ENCODE results near the gene CETN3. TPM values are rescaled to one million over a fixed set of nuclear protein-coding genes. Genes with fewer than 3 reads are reported as not detected.

The CETN3 gene
- total and polyA plus RNA-seq, 2 of the 13 experiments (the other 11 are each of a cell fraction or from before 2014, with no cell fraction given): 15.4 to 71.5 TPM

DNA sequence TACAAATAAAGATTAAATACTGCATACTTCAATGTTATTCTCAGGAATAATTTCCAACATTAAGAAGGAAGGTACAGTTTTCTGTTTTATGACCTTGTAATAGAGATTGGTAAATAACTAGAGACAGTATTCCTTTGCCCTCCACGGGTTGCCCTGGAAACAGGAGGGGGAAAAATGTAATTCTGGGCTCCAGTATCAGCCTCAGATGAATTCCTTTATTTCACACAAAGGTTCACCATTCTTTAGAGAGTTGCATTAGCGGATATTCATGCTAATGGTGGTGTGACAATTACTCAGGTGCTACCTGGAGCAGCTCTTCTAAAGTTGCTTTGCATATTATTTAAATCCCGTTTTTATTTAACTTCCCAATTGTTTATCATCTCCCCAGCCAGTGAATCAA is 42.6 kb downstream of the CETN3 start:
- Histone ChIP-seq H3K79me2 (ENCODE audit: insufficient read depth, low read length) (no peaks in the 10 kb centered on the region), H3K9me3 (ENCODE audit: low read length) (no peaks in the 10 kb centered on the region), H3K9ac (ENCODE audit: insufficient read depth, low read depth, low read length) (no peak overlapping the region), H2AFZ (ENCODE audit: low read length) (no peak overlapping the region), H3K27ac (ENCODE audit: extremely low read length, insufficient read depth, low read length) (no peak overlapping the region), H4K20me1 (ENCODE audit: insufficient read depth, low read length) (no peaks in the 10 kb centered on the region), H3K27me3 (ENCODE audit: control insufficient read depth in 1 of 2, insufficient read depth in 2 of 2, low read length in 2 of 2) (no peaks in the 10 kb centered on the region; a peak in 1 of 5 replicates), H3K36me3 (replicated peaks in 1 of 2; ENCODE audit: control insufficient read depth in 1 of 2, insufficient read depth in 2 of 2, low read length in 2 of 2) (no peaks in the 10 kb centered on the region), H3K4me3 (replicated peaks in 1 of 3; ENCODE audit: insufficient read depth in 1 of 3, low read depth in 2 of 3, low read length in 3 of 3) (no peak overlapping the region), H3K4me1 (ENCODE audit: insufficient read depth, low read length) (no peaks in the 10 kb centered on the region), H3K4me2 (ENCODE audit: low read depth, low read length) (no peak overlapping the region)
- BruUV-seq (replicated peaks): no TSS peak
- ATAC-seq: no peak
- intact Hi-C loops (cut with micrococcal nuclease; ENCODE audit: unreplicated experiment) (no loop called here), in situ Hi-C loops (cut with HindIII; ENCODE audit: extremely low pct_ligation_motif_present, low pct_unique_long_range_greater_than_20kb) (no loop called here)
- DNase-seq (ENCODE audit: low spot score): no peak
- no peak for FAIRE-seq
- ChIA-PET POLR2A (no interaction called here), CTCF (ENCODE audit: low intra/inter-chr PET ratio, low total read pairs) (no interaction called here)
- WGBS (ENCODE audit: low lambda C conversion rate): 2% methylated on average over 3 of the region's 3 CpGs
- TF ChIP-seq, protein P1, sequence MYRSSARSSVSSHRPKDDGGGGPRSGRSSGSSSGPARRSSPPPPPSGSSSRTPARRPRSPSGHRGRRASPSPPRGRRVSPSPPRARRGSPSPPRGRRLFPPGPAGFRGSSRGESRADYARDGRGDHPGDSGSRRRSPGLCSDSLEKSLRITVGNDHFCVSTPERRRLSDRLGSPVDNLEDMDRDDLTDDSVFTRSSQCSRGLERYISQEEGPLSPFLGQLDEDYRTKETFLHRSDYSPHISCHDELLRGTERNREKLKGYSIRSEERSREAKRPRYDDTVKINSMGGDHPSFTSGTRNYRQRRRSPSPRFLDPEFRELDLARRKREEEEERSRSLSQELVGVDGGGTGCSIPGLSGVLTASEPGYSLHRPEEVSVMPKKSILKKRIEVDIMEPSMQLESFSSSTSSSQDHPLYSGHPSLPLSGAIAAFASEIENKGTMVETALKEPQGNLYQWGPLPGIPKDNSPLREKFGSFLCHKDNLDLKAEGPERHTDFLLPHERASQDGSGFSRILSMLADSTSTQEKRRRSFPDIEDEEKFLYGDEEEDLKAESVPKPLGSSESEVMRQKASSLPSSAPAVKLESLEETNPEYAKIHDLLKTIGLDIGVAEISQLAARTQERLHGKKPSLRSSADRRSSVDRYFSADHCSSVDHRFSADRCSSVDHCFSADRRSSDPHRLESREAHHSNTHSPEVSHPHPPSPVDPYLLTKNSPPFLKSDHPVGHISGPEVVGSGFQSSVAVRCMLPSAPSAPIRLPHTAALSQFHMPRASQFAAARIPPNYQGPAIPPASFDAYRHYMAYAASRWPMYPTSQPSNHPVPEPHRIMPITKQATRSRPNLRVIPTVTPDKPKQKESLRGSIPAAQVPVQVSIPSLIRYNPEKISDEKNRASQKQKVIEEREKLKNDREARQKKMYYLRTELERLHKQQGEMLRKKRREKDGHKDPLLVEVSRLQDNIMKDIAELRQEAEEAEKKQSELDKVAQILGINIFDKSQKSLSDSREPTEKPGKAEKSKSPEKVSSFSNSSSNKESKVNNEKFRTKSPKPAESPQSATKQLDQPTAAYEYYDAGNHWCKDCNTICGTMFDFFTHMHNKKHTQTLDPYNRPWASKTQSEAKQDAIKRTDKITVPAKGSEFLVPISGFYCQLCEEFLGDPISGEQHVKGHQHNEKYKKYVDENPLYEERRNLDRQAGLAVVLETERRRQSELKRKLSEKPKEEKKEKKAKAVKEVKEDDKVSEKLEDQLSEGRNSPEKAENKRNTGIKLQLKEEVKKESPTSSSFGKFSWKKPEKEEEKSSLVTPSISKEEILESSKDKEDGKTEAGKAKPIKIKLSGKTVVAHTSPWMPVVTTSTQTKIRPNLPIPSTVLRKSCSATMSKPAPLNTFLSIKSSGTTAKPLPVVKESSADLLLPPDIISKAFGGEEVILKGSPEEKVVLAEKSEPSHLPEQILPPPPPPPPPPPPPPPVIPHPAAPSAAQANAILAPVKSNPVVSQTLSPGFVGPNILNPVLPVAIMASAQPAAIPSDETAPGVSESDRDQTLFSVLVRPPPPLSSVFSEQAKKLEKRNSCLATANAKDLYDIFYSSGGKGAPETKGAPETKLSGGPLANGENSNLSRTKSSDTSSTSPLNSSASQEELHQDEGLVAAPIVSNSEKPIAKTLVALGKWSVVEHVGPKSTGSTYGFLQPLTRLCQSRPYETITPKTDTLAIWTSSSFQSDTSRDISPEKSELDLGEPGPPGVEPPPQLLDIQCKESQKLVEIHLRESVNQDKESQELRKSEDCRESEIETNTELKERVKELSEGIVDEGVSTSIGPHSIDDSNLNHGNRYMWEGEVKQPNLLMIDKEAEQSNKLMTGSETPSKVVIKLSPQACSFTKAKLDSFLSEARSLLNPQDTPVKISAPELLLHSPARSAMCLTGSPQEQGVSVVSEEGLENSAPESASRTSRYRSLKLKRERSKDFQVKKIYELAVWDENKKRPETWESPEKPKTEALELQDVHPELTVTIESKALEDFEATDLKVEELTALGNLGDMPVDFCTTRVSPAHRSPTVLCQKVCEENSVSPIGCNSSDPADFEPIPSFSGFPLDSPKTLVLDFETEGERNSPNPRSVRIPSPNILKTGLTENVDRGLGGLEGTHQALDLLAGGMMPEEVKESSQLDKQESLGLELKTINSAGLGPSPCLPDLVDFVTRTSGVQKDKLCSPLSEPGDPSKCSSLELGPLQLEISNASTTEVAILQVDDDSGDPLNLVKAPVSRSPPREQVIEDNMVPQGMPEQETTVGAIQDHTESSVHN (CRISPR knock-in tag; IDR thresholded peaks at IDR 0.05): no peak
- TF ChIP-seq ZNF678 (CRISPR knock-in tag; IDR thresholded peaks at IDR 0.05): no peak
- TF ChIP-seq, protein P2, sequence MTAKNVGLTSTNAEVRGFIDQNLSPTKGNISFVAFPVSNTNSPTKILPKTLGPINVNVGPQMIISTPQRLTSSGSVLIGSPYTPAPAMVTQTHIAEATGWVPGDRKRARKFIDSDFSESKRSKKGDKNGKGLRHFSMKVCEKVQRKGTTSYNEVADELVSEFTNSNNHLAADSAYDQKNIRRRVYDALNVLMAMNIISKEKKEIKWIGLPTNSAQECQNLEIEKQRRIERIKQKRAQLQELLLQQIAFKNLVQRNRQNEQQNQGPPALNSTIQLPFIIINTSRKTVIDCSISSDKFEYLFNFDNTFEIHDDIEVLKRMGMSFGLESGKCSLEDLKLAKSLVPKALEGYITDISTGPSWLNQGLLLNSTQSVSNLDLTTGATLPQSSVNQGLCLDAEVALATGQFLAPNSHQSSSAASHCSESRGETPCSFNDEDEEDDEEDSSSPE (CRISPR knock-in tag; IDR thresholded peaks at IDR 0.05): no peak
- TF ChIP-seq CEBPG (CRISPR knock-in tag; IDR thresholded peaks at IDR 0.05): no peak
- TF ChIP-seq, protein P3, sequence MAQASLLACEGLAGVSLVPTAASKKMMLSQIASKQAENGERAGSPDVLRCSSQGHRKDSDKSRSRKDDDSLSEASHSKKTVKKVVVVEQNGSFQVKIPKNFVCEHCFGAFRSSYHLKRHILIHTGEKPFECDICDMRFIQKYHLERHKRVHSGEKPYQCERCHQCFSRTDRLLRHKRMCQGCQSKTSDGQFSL (CRISPR knock-in tag; IDR thresholded peaks at IDR 0.05): no peak
- TF ChIP-seq ZFP1 (CRISPR knock-in tag; IDR thresholded peaks at IDR 0.05): no peak
- no peak for TF ChIP-seq PRMT3 (CRISPR knock-in tag; IDR thresholded peaks at IDR 0.05; ENCODE audit: borderline replicate concordance, low read depth)
- TF ChIP-seq ZNF577 (CRISPR knock-in tag; IDR thresholded peaks at IDR 0.05; ENCODE audit: borderline replicate concordance, low read depth): no peak
- no peak for TF ChIP-seq ZNF430 (CRISPR knock-in tag; IDR thresholded peaks at IDR 0.05)
- no peak for TF ChIP-seq ZNF256 (CRISPR knock-in tag; conservative IDR thresholded peaks at IDR 0.05)
- TF ChIP-seq, protein P4, sequence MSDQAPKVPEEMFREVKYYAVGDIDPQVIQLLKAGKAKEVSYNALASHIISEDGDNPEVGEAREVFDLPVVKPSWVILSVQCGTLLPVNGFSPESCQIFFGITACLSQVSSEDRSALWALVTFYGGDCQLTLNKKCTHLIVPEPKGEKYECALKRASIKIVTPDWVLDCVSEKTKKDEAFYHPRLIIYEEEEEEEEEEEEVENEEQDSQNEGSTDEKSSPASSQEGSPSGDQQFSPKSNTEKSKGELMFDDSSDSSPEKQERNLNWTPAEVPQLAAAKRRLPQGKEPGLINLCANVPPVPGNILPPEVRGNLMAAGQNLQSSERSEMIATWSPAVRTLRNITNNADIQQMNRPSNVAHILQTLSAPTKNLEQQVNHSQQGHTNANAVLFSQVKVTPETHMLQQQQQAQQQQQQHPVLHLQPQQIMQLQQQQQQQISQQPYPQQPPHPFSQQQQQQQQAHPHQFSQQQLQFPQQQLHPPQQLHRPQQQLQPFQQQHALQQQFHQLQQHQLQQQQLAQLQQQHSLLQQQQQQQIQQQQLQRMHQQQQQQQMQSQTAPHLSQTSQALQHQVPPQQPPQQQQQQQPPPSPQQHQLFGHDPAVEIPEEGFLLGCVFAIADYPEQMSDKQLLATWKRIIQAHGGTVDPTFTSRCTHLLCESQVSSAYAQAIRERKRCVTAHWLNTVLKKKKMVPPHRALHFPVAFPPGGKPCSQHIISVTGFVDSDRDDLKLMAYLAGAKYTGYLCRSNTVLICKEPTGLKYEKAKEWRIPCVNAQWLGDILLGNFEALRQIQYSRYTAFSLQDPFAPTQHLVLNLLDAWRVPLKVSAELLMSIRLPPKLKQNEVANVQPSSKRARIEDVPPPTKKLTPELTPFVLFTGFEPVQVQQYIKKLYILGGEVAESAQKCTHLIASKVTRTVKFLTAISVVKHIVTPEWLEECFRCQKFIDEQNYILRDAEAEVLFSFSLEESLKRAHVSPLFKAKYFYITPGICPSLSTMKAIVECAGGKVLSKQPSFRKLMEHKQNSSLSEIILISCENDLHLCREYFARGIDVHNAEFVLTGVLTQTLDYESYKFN (CRISPR knock-in tag; conservative IDR thresholded peaks at IDR 0.05): no peak
- no peak for TF ChIP-seq ADNP (CRISPR knock-in tag; IDR thresholded peaks at IDR 0.05)

Measured in HepG2 (cell line).